K562 (cell line): ENCODE data around the gene ACLY. TPM values are rescaled to one million over a fixed set of nuclear protein-coding genes. Genes with fewer than 3 reads are reported as not detected.

Experiments used
- ATAC-seq: fragments of 200-7000 bp; cut with Tn5 transposase; 3 replicates; pipeline ENCODE4 v1.9.1; 2020; ENCODE audit warnings: moderate library complexity
- BruUV-seq: library from RNA; stranded (reverse); fragments of 400-500 nt; replicated peaks from 2 replicates; lab custom pipeline; 2021; lab: Mats Ljungman, UMichigan
- CTCF ChIA-PET: fragments of 300-600 bp; formaldehyde crosslinking; extraction: SDS; loops from one replicate; lab custom pipeline; 2021; ENCODE audit warnings: low intra/inter-chr PET ratio; lab: Yijun Ruan, JAX
- POLR2A ChIA-PET: fragments of 300-600, 350-650 bp; sonication (Branson Sonifier 250); formaldehyde crosslinking; extraction: SDS; loops from one replicate; lab custom pipeline; 2021; ENCODE audit warnings: antibody characterized with exemption, inconsistent platforms; lab: Yijun Ruan, JAX
- DNase-seq, 4 experiments: peaks; one replicate each; pipeline versions ENCODE4 v3.0.0 to v3.0.0-alpha.2; 2011 to 2018; ENCODE audit warnings: low spot score in 3 of 4, mixed read lengths in 3 of 4; ENCODE audit errors: extremely low read depth in 1 of 4
- FAIRE-seq: peaks from 2 replicates; lab custom pipeline; 2011; peaks lifted over from hg19 to GRCh38; lab: Jason Lieb, UNC
- H2AFZ ChIP-seq: 2 replicates; pipeline ENCODE4 v1.6.0; 2011; ENCODE audit warnings: low read depth, low read length, control low read depth, inconsistent platforms
- H3K27ac ChIP-seq: fragments of 200-600 bp; 3 replicates; pipeline ENCODE4 v1.8.0; 2011; ENCODE audit warnings: low read depth, mild to moderate bottlenecking, control low read depth, inconsistent platforms, low read length, moderate library complexity, mixed read lengths; ENCODE audit errors: extremely low read depth
- H3K27me3 ChIP-seq, 2 experiments: fragments of 300-600 bp in 1 of 2; 2 replicates in 1 of 2; 3 replicates in 1 of 2; pipeline versions ENCODE4 v1.6.0 to v1.8.0; 2011; ENCODE audit warnings: inconsistent platforms in 2 of 2, low read length in 2 of 2, mild to moderate bottlenecking in 1 of 2, mixed read lengths in 1 of 2, moderate library complexity in 1 of 2; ENCODE audit not compliant: control insufficient read depth in 2 of 2, insufficient read depth in 2 of 2
- H3K36me3 ChIP-seq: fragments of 300-600 bp; 3 replicates; pipeline ENCODE4 v1.8.0; 2011; ENCODE audit warnings: mild to moderate bottlenecking, low read length, inconsistent platforms; ENCODE audit not compliant: control insufficient read depth, insufficient read depth
- H3K4me1 ChIP-seq, 2 experiments: fragments of 200-600 bp in 1 of 2; replicated peaks in 1 of 2; 2 replicates in 1 of 2; 3 replicates in 1 of 2; pipeline versions ENCODE4 v1.5.1 to v1.8.0; 2011; ENCODE audit warnings: inconsistent platforms in 2 of 2, low read length in 2 of 2, mild to moderate bottlenecking in 1 of 2, mixed read lengths in 1 of 2, moderate library complexity in 1 of 2; ENCODE audit not compliant: control insufficient read depth in 2 of 2, insufficient read depth in 2 of 2
- H3K4me2 ChIP-seq: 2 replicates; pipeline ENCODE4 v1.6.1; 2011; ENCODE audit warnings: low read length, control low read depth, inconsistent platforms, mixed read lengths; ENCODE audit not compliant: insufficient read depth
- H3K4me3 ChIP-seq: fragments of 200-600 bp; sonication (generic), shearing (Covaris generic); 2 replicates; pipeline ENCODE4 v1.5.1; 2016; ENCODE audit warnings: control low read depth, inconsistent platforms
- H3K79me2 ChIP-seq: fragments of 200-600 bp; 3 replicates; pipeline ENCODE4 v1.8.0; 2011; ENCODE audit warnings: low read length, inconsistent platforms; ENCODE audit not compliant: control insufficient read depth, insufficient read depth
- H3K9ac ChIP-seq, 2 experiments: 2 replicates each; pipeline versions ENCODE4 v1.6.0 to v1.6.1; 2011; ENCODE audit warnings: low read depth in 2 of 2, low read length in 2 of 2, control low read depth in 1 of 2, inconsistent platforms in 1 of 2, mild to moderate bottlenecking in 1 of 2, mixed read lengths in 1 of 2; ENCODE audit not compliant: insufficient read depth in 1 of 2
- H3K9me1 ChIP-seq: one replicate; pipeline ENCODE4 v1.6.0; 2011; ENCODE audit warnings: inconsistent platforms, mild to moderate bottlenecking, low read length, moderate library complexity; ENCODE audit not compliant: control insufficient read depth, insufficient read depth
- H3K9me3 ChIP-seq: replicated peaks from 2 replicates; pipeline ENCODE4 v1.5.1; 2011; ENCODE audit warnings: low read depth, low read length, inconsistent platforms; ENCODE audit not compliant: control insufficient read depth, insufficient read depth
- H4K20me1 ChIP-seq: replicated peaks from 2 replicates; pipeline ENCODE4 v1.6.1; 2011; ENCODE audit warnings: low read length, inconsistent platforms, mixed read lengths; ENCODE audit not compliant: control insufficient read depth, insufficient read depth
- CEBPG ChIP-seq, 3 experiments: fragments of 200-800 bp in 1 of 3; sonication (Bioruptor generic) in 1 of 3; sonication (generic) in 1 of 3; formaldehyde crosslinking in 1 of 3; IDR thresholded peaks in 2 of 3; conservative IDR thresholded peaks in 1 of 3; 2 replicates each; pipeline versions ENCODE4 v1.6.1 to v1.8.0; 2016 to 2022; ENCODE audit warnings: missing compliant biosample characterization in 2 of 3, missing genetic modification characterization in 2 of 3, mild to moderate bottlenecking in 1 of 3, missing genetic modification reagents in 1 of 3
- KDM1A ChIP-seq, 2 experiments: fragments of 450-650 bp; IDR thresholded peaks; 2 replicates each; pipeline ENCODE4 v1.6.1; 2016; ENCODE audit warnings: mild to moderate bottlenecking in 2 of 2
- MTA3 ChIP-seq: fragments of 450-650 bp; formaldehyde crosslinking; IDR thresholded peaks from 2 replicates; pipeline ENCODE4 v1.6.1; 2017; ENCODE audit warnings: mild to moderate bottlenecking, borderline replicate concordance
- NONO ChIP-seq, 2 experiments: fragments of 200-400 bp in 1 of 2; fragments of 450-650 bp in 1 of 2; formaldehyde crosslinking in 1 of 2; IDR thresholded peaks; 2 replicates each; pipeline ENCODE4 v1.6.1; 2017; ENCODE audit warnings: low read depth in 2 of 2, mild to moderate bottlenecking in 2 of 2, moderate library complexity in 2 of 2, low read length in 1 of 2
- PRPF4 ChIP-seq: fragments of 200-400 bp; formaldehyde crosslinking; IDR thresholded peaks from one replicate; pipeline ENCODE4 v1.6.1; 2017; ENCODE audit warnings: low read length, low read depth, mild to moderate bottlenecking; ENCODE audit not compliant: insufficient read depth, poor library complexity, severe bottlenecking
- RBM22 ChIP-seq: fragments of 200-400 bp; formaldehyde crosslinking; IDR thresholded peaks from 2 replicates; pipeline ENCODE4 v1.6.1; 2018; ENCODE audit warnings: low read length, low read depth; ENCODE audit not compliant: poor library complexity, severe bottlenecking
- RHOXF2B ChIP-seq: fragments of 250-450 bp; sonication (Bioruptor Pico); conservative IDR thresholded peaks from 2 replicates; pipeline ENCODE4 v1.5.1; 2021
- SAP30 ChIP-seq: fragments of 200-600 bp; sonication (generic); IDR thresholded peaks from 2 replicates; pipeline ENCODE4 v1.6.1; 2012; ENCODE audit warnings: borderline replicate concordance, low read depth, mild to moderate bottlenecking, moderate library complexity, low read length, control low read depth, inconsistent platforms; ENCODE audit not compliant: insufficient read depth, poor library complexity, severe bottlenecking
- SRSF1 ChIP-seq: fragments of 200-400 bp; formaldehyde crosslinking; IDR thresholded peaks from 2 replicates; pipeline ENCODE4 v1.6.1; 2017; ENCODE audit warnings: mild to moderate bottlenecking, low read depth, low read length, moderate library complexity
- VEZF1 ChIP-seq: fragments of 200-800 bp; sonication (Bioruptor generic); IDR thresholded peaks from 2 replicates; pipeline ENCODE4 v1.6.1; 2017; ENCODE audit warnings: missing genetic modification characterization, missing compliant biosample characterization
- YY1 ChIP-seq, 3 experiments: IDR thresholded peaks; 2 replicates each; pipeline ENCODE4 v1.6.1; 2011; ENCODE audit warnings: low read length in 2 of 3, mild to moderate bottlenecking in 2 of 3, moderate library complexity in 2 of 3, borderline replicate concordance in 1 of 3, control low read depth in 1 of 3, low read depth in 1 of 3; ENCODE audit not compliant: insufficient read depth in 3 of 3, insufficient replicate concordance in 2 of 3, control insufficient read depth in 1 of 3, insufficient read length in 1 of 3; ENCODE audit errors: extremely low read depth in 1 of 3
- ZFP36 ChIP-seq: fragments of 150-350 bp; IDR thresholded peaks from 2 replicates; pipeline ENCODE4 v1.6.1; 2018; ENCODE audit warnings: low read length, low read depth; ENCODE audit not compliant: partially characterized antibody
- ZFX ChIP-seq: sonication (generic); formaldehyde crosslinking; IDR thresholded peaks from 2 replicates; pipeline ENCODE4 v1.8.0; 2022; ENCODE audit warnings: mild to moderate bottlenecking, missing genetic modification reagents, moderate library complexity
- ZNF121 ChIP-seq: sonication (generic); formaldehyde crosslinking; conservative IDR thresholded peaks from 2 replicates; pipeline ENCODE4 v1.8.0; 2022; ENCODE audit warnings: missing genetic modification reagents
- ZNF354B ChIP-seq: fragments of 250-450 bp; sonication (Bioruptor Pico); IDR thresholded peaks from 2 replicates; pipeline ENCODE4 v1.4.0; 2020
- WGBS: fragments of 100-300 bp; shearing (Covaris generic); methylation state at CpG from one replicate; pipeline ENCODE4 v1.1.6; 2016; ENCODE audit warnings: low coverage, mixed read lengths; ENCODE audit not compliant: insufficient coverage; ENCODE audit errors: missing lambda C conversion rate; 5-methylcytosine and 5-hydroxymethylcytosine counted together
- in situ Hi-C: fragments of 300-500 bp; cut with MboI; formaldehyde crosslinking; loops from 4 replicates; pipeline ENCODE4 v1.15.0; 2018; ENCODE audit warnings: inconsistent platforms, mixed read lengths
- intact Hi-C: fragments of 100-400 bp; cut with micrococcal nuclease; formaldehyde crosslinking; loops from 2 replicates; pipeline ENCODE4 v1.14.2; 2022
- polyA plus RNA-seq, 8 experiments: library from polyadenylated mRNA; depleted of rRNA in 4 of 8; stranded (reverse) in 5 of 8; unstranded in 3 of 8; fragments of >200 nt; fragmentation: Nextera tagmentation in 2 of 8; fragmentation: Illumina TruSeq in 1 of 8; extraction: Ambion mirVana in 2 of 8; extraction: Trizol in 1 of 8; gene quantifications; 2 replicates each; pipeline versions ENCODE4 v1.2.1 to v1.2.3, GENCODE V29; 2011 to 2014; ENCODE audit warnings: inconsistent platforms in 1 of 8, missing spikeins in 1 of 8
- total RNA-seq, 7 experiments: library from RNA; depleted of rRNA in 6 of 7; stranded (reverse); fragments of >200 nt in 6 of 7; fragmentation: Illumina TruSeq in 2 of 7; extraction: Trizol in 2 of 7; gene quantifications; 2 replicates each; pipeline versions ENCODE4 v1.2.1 to v1.2.3, GENCODE V29; 2011 to 2021; ENCODE audit warnings: low replicate concordance in 1 of 7
- TF ChIP-seq, protein P1 (sequence below): fragments of 250-450 bp; sonication (Bioruptor Pico); IDR thresholded peaks from 2 replicates; pipeline ENCODE4 v1.5.1; 2021; ENCODE audit warnings: mild to moderate bottlenecking

The ACLY gene
- total and polyA plus RNA-seq, 9 of the 15 experiments (the other 6 are each of a cell fraction or from before 2014, with no cell fraction given) = 42.9 to 280 (median 125) TPM

DNA sequence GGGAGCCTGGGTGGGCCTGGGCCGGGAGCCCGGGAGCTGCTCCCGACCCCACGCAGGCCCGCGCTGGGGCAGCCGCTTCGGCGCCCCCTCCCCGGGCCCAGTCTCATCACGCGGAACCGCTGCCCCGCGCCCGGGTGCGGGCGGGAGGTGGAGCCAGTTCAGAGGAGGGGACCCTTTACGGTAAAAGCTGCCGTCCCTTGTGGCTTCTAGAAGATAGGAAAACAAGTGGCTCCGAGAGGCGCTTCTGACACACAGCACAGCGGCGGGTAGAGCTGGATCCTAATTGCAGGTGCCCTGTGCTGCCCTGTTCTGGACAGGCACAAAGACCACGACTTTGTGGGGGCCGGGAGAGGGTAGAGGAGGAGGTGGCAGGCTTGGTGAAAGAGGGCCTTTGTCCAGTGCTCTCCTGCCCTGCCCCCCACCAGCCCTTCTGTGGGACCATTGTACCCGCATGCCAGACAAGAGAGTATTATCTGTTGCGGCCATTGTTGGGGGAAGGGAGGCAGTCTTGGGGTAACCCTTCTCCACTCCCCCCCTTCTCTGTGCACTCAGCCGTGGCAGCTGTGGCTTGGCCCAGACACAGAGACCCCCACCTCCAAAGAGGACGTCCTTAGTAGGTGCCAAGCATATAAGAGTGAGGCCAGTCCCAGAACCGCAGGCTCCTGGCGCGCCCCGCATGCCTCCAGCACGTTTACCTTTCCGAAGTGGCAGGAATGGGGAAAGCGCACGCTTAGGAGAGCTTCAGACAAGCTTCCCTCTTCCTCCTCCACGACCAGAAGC is 48.6 kb upstream of the ACLY start:
- H3K9me1 ChIP-seq = peaks cover 3% of the 10 kb centered on the region
- H4K20me1 ChIP-seq = no peaks in the 10 kb centered on the region; the same call in 1 of the 2 replicates
- H3K4me3 ChIP-seq = peak overlapping the region; percentile 95
- peak overlapping the region; percentile 96 for H3K4me2 ChIP-seq
- H3K27me3 ChIP-seq = no peaks in the 10 kb centered on the region
- BruUV-seq = no TSS peak
- peak overlapping the region; percentile 88 to 93 for H3K9ac ChIP-seq
- ATAC-seq = peak; percentile 24
- intact Hi-C loops (loop anchor here (5.0 kb wide), 1 partner anchor 60 kb away; no protein-coding TSS in a partner anchor), in situ Hi-C loops (no loop called here)
- peak overlapping the region; percentile 83 for H3K27ac ChIP-seq
- POLR2A ChIA-PET = interaction anchor here (0.7 to 4.6 kb wide), 10 partner anchors 8 to 493 kb away, joined by 3 to 28 read pairs (median 4); partner anchors contain the start of genes ACLY, GHDC and ODAD4
- no peaks in the 10 kb centered on the region; the same call in 1 of the 2 replicates for H3K9me3 ChIP-seq
- peak overlapping the region; percentile 85 for H2AFZ ChIP-seq
- H3K79me2 ChIP-seq = peaks cover 16% of the 10 kb centered on the region
- CTCF ChIA-PET = no interaction called here
- no peak for FAIRE-seq
- H3K4me1 ChIP-seq = peaks cover 10 to 37% of the 10 kb centered on the region in 2 experiments; a peak in 4 of 5 replicates
- WGBS = 14% methylated on average over 15 of the region's 39 CpGs
- DNase-seq = peak; percentile 46 to 76 (median 60)
- H3K36me3 ChIP-seq = peaks cover 34% of the 10 kb centered on the region; the same call in 2 of the 3 replicates
- 0 out of 2 replicates have a peak, but pooled peaks have one; percentile 30 for TF ChIP-seq RHOXF2B
- no peak for TF ChIP-seq VEZF1 (CRISPR knock-in tag)
- peak; percentile 88 for TF ChIP-seq ZFP36
- TF ChIP-seq YY1 (IDR thresholded peaks at IDR 0.05; ENCODE audit: borderline replicate concordance in 1 of 3, control insufficient read depth in 1 of 3, extremely low read depth in 1 of 3, insufficient read depth in 3 of 3, insufficient read length in 1 of 3, insufficient replicate concordance in 2 of 3, low read depth in 1 of 3, low read length in 2 of 3) = peak in 1 of 3 experiments; percentile 34
- no peak for TF ChIP-seq MTA3
- no peak for TF ChIP-seq PRPF4
- no peak for TF ChIP-seq CEBPG (CRISPR knock-in tag; IDR thresholded peaks at IDR 0.05)
- no peak for TF ChIP-seq CEBPG (tag; conservative IDR thresholded peaks at IDR 0.05 in 1 of 2, IDR thresholded peaks at IDR 0.05 in 1 of 2)
- TF ChIP-seq NONO (IDR thresholded peaks at IDR 0.05; ENCODE audit: low read depth in 2 of 2, low read length in 1 of 2) = 0 out of 4 replicates have a peak, but pooled peaks of 1 of the 2 experiments have one; percentile 13
- TF ChIP-seq, protein P1, sequence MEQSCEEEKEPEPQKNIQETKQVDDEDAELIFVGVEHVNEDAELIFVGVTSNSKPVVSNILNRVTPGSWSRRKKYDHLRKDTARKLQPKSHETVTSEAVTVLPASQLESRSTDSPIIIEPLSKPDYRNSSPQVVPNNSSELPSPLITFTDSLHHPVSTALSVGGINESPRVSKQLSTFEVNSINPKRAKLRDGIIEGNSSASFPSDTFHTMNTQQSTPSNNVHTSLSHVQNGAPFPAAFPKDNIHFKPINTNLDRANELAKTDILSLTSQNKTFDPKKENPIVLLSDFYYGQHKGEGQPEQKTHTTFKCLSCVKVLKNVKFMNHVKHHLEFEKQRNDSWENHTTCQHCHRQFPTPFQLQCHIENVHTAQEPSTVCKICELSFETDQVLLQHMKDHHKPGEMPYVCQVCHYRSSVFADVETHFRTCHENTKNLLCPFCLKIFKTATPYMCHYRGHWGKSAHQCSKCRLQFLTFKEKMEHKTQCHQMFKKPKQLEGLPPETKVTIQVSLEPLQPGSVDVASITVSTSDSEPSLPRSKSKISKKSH (CRISPR knock-in tag) = no peak
- TF ChIP-seq ZNF121 (CRISPR knock-in tag) = peak; percentile 99
- peak; percentile 27 for TF ChIP-seq SAP30
- TF ChIP-seq KDM1A (IDR thresholded peaks at IDR 0.05) = peak in 1 of 2 experiments; percentile 56; a peak in 1 of 4 replicates
- TF ChIP-seq ZNF354B = no peak
- TF ChIP-seq RBM22 = peak; percentile 73
- 0 out of 2 replicates have a peak, but pooled peaks have one; percentile 50 for TF ChIP-seq ZFX (CRISPR knock-in tag)
- no peak for TF ChIP-seq SRSF1
